GM19438 (cell line): ENCODE results near the gene GALNT1.

Experiments
- ATAC-seq: cut with Tn5 transposase; IDR thresholded peaks from one replicate; pipeline ENCODE4 v1.9.1; 2021; ENCODE audit warnings: low read depth; ENCODE audit not compliant: unreplicated experiment

The GALNT1 gene

GRCh38 chr18:35662293-35663062 is 80.9 kb downstream of the GALNT1 start:
- ATAC-seq, result no peak

- no peak for ATAC-seq
Measured at GRCh38 chr18:35671966-35672603, 90.5 kb downstream of the GALNT1 start.

GRCh38 chr18:35672897-35673296 is 91.4 kb downstream of the GALNT1 start:
- ATAC-seq, result no peak

- ATAC-seq, result no peak
Measured at GRCh38 chr18:35673682-35674081, 92.1 kb downstream of the GALNT1 start.

GRCh38 chr18:35680139-35680551 is 98.6 kb downstream of the GALNT1 start:
- no peak for ATAC-seq

GRCh38 chr18:35682281-35682867 is 100.8 kb downstream of the GALNT1 start:
- no peak for ATAC-seq

GRCh38 chr18:35683021-35683420 is 101.5 kb downstream of the GALNT1 start:
- ATAC-seq, result no peak

GRCh38 chr18:35688757-35689156 is 107.2 kb downstream of the GALNT1 start:
- ATAC-seq, result no peak

GRCh38 chr18:35689728-35690127 is 108.2 kb downstream of the GALNT1 start:
- no peak for ATAC-seq

GRCh38 chr18:35691625-35692024 is 110.1 kb downstream of the GALNT1 start:
- ATAC-seq, result no peak

- ATAC-seq, result no peak
Measured at GRCh38 chr18:35692866-35693265, 111.3 kb downstream of the GALNT1 start.

- no peak for ATAC-seq
Measured at GRCh38 chr18:35693829-35694228, 112.3 kb downstream of the GALNT1 start.

GRCh38 chr18:35694808-35695207 is 113.3 kb downstream of the GALNT1 start:
- no peak for ATAC-seq

GRCh38 chr18:35695384-35695783 is 113.8 kb downstream of the GALNT1 start:
- no peak for ATAC-seq

- ATAC-seq, result no peak
Measured at GRCh38 chr18:35695803-35696202, 114.3 kb downstream of the GALNT1 start.

- no peak for ATAC-seq
Measured at GRCh38 chr18:35696307-35696706, 114.8 kb downstream of the GALNT1 start.

- no peak for ATAC-seq
Measured at GRCh38 chr18:35697869-35698268, 116.3 kb downstream of the GALNT1 start.

GRCh38 chr18:35703043-35703688 is 121.6 kb downstream of the GALNT1 start:
- ATAC-seq, result no peak

- no peak for ATAC-seq
Measured at GRCh38 chr18:35705988-35706387, 124.4 kb downstream of the GALNT1 start.

- no peak for ATAC-seq
Measured at GRCh38 chr18:35707247-35707646, 125.7 kb downstream of the GALNT1 start.

- no peak for ATAC-seq
Measured at GRCh38 chr18:35707674-35708073, 126.1 kb downstream of the GALNT1 start.
